HG02938 (cell line): ENCODE measurements around the gene CRADD.

Experiments
- ATAC-seq: cut with Tn5 transposase; IDR thresholded peaks from one replicate; pipeline ENCODE4 v1.9.1; 2021; ENCODE audit warnings: mild to moderate bottlenecking, moderate library complexity; ENCODE audit not compliant: unreplicated experiment

Gene CRADD

GRCh38 chr12:93802698-93803423, 125.7 kb downstream of the CRADD start:
- no peak for ATAC-seq

DNA sequence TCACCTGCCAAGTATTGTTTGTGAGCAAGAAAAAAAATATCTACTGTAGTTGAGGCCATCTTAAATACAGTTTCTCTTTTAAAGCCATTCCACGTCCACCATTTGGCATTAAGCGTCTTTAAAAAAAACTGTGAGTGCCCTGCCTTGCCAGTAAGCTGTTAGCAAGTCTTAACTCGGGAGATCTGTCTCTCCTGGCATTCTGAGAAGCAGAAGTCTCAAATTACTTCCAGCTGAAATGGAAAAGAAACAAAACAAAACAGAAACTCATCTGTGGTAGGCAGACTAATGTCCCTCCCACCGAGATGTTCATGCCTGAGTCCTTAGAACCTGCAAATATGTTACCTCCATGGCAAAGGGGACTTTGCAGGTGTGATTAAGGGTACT, 126.2 kb downstream of the CRADD start:
- ATAC-seq, result no peak

DNA sequence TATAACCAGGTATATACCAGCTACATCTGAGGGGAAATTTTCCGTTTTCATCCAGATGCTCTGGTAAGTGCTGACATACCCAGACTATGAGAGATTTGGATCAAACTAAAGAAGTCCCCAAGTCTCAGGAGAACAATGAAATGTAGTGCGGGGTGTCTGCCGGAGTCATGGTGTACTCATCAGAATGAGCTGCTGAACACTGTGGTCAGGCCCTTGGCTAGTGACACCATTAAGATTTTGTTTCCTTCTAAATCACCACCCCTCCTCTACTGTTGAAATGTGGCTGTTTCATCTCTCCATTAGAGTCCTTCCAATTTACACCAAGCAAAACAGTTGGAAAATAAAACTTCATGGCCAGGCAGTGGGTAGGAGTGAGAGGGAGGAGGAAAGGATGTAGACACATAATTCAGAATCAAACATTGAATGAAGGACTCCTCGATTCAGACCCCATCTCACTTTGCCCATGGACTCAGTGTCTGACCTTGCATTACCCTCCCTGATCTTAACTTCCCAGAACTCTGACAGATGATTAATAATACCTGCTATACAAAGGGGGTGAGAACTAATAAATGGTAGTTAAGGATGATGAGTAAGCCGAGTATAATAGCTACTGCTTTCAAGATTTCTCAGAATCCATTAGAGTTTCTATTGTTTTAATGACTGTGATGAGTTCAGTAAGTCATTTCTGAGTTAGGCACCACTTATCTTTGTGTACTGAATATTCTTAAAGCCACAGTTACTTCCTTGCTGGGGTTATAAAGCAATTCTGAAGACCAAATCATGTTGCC, 127.4 kb downstream of the CRADD start:
- ATAC-seq, result no peak

GRCh38 chr12:93805736-93806141, 128.6 kb downstream of the CRADD start:
- no peak for ATAC-seq

- ATAC-seq, result no peak
Measured at GRCh38 chr12:93807354-93807753, 130.2 kb downstream of the CRADD start.

GRCh38 chr12:93808169-93808899, 131.2 kb downstream of the CRADD start:
- ATAC-seq, result no peak

DNA sequence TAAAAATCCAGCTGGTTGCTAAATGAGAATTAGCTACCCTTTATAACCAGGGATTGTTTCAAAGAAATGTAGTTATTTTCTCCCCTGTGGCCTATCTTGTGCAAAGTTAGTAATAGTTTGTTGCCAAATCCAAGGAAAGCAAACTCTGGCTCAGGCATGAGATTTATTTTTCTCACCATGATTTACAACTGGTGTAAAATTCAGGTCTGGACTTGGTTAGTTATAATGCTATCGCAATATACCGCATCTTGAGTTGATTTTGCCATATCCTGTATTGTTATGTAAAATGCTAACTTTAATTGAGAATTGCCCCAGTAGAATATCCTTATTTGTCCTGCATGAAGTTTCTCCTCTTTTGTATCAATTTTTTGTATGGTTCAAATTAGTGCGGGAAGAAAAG, 135.5 kb downstream of the CRADD start:
- no peak for ATAC-seq

- no peak for ATAC-seq
Measured at GRCh38 chr12:93813186-93813585, 136.0 kb downstream of the CRADD start.

DNA sequence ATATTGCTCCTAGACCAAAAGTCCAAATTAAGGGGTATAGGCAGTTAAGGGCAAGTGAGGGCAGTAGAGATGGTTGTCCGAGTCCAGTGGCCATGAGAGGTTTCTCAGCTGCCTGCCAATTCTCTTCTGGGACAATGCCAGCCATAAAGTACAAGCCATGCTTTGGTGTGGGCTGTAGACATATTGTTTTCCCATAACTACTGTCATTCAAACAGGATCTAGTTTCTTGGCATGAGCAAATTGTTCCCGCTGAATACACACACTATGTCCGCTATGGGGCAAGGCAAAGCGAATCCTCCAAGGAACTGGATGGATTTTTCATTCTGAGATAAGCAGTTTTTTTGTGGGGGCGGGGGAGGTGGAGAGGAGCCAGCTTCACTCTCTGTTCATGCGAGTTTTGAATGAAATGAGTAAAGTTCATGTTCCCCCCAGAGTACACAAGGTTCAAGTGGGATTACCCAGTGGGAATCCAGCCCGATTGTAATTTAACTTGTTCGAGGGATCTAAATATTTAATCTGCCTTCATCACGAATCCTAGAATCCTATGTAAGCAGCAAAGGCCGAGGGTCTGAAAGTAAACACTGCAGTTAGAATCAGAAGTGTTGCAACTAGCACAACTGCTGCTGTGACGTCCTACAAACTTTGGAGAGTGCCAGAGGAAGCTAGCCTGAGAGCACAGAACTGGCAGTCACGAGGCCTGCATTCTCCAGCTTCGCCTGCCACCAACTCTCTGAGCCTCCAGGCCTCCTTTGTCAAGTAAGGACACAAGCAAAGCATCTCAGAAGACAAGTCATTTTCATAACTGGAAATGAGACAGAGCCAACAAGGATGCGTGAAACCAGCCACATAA, 137.0 kb downstream of the CRADD start:
- ATAC-seq, result no peak

GRCh38 chr12:93818488-93819049, 141.4 kb downstream of the CRADD start:
- ATAC-seq, result no peak

DNA sequence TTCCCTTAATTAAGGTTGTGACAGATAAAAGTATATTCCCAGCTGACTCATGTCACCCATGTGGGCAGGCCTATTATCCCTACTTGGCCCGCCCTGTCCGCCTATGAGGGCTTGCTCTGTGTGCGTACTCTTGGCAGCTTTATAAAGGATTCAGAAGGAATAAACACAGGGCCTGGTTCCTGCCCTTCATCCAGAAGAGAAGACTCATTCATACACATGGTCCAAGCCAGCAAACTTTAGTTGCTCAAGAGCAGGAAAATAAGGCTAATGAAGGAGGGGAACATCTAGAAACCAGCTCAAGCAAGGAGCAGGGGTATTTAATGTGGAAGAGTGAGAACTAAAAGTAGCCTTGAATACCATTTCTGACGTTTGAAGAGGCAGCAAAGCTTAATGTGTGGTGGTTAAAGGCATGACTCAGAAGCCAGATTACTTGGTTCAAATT, 141.9 kb downstream of the CRADD start:
- ATAC-seq, result no peak

DNA sequence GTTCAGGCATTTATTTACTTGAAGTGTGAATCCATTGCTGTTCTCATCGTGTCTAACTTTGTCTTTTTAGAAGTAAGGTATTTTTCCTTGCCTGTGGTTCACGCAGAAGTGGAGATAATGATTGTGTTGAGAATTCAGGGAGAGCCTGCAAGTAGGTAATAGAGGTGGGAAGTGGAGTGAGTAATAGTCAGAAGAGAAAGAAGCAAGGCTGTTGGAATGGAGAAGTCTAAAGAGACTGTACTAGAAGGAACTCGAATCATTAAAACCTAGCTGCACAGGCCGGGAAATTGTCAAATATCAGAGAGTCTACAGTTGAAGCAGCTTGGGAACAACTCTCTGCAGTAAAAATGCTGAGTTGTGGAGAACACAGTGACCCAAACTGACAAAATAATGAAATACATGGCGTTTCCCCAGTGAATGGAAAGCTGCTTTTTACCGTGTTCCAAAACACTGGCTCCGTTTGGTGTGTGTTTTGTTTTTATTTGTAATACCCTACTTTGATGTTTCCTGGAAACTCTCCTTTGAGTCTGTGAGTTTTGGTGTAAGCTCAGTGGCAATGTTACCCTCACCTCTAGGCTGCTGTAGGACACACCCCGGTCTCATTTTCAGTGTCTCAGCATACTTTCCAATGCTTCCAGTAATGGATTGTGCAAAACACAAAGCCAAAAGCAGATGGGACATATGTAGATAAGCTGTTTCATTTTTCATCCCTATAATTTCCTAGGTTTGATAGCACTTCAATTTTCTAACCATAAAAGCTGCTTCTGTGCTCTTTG, 146.6 kb downstream of the CRADD start:
- no peak for ATAC-seq

DNA sequence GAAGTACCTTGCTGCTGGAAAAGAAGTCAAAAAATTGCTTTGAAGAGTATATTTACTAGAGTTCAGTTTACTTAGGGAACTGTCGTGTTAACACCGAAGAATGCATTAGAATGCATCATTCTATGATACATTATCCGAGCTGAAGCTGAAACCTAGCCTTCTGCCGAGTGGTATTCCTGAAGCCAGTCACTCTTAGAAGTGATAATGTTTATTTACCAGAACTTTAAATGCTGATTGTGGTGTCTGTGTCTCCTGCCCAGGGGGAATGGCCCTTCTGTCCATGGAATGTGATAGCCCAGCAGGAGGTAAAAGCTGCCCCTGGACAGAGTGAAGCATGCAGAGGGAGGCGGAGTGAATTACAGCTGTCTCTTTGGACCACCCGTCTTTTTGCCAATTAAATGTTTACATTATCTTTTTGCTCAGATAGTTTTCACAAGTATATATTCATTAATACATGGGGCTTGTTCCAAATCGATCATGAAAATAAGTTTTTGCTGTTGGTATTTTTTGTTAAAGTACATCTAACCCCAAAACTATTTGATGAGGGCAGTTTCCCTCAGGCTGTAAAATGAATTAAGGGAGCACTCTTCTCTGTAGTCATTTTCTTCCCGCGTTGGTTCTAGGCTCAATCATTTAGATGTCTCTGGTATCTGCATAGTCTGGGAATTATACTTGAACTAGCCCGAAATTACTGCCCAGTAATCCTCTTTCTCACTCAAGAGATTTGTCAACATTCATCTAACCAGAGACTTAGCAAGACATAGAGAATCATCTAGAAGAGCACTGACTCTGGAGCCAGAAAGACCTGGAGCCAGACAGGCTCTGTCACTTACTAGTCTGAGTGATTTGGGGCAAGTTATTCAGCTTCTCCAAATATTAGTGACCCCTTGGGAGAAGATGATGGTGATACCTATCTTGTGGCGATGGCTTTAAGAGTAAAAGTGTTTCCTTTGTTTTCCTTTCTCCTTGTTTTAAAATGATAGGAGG, 147.6 kb downstream of the CRADD start:
- no peak for ATAC-seq

DNA sequence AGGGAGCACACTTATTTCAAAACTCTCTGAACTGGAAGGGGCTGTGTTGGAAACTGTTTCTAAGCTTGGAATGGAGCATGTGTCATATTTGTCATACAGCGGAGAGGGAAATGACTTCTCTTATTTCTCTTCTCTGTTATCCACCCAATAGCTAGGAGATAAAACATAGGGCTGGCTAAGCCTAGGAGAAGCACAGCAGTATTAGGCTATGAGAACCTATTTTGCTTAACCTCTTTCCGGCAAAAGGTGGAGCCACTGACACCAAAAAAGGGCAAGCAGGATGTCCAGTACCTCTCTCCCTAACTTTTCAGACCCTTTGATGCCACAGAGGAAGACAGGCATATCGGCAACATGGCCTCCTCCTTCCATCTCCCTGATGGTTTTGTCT, 148.3 kb downstream of the CRADD start:
- no peak for ATAC-seq

DNA sequence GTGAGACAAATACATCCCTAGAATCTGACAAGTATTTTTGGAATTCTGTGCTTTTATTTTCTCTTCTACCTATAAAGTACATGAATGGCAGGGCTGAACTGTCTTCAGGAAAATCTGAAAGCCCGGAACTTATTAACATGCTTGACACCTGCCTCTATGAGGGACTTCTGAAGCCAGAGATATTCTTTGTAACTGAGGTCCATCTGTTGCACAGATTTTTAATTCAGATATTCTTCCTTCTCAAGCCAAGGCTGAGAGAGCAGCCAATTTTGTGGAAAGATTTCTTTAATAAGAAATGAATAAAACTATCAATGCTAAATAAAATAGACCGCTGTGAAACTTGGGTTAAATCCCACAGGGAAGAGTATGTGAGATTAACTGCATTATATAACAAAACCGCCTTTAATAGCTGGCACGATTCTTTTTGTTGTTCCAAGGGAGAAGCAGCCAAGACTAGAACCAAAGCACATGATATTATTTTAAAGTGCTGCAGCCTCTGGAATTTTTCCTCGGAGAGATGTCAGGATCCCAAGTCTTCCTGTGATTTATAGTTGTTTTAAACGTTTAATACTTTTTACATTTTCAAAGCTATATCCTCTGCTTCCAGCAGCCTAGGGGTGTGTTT, 148.9 kb downstream of the CRADD start:
- no peak for ATAC-seq

- no peak for ATAC-seq
Measured at GRCh38 chr12:93827179-93827578, 150.0 kb downstream of the CRADD start.

DNA sequence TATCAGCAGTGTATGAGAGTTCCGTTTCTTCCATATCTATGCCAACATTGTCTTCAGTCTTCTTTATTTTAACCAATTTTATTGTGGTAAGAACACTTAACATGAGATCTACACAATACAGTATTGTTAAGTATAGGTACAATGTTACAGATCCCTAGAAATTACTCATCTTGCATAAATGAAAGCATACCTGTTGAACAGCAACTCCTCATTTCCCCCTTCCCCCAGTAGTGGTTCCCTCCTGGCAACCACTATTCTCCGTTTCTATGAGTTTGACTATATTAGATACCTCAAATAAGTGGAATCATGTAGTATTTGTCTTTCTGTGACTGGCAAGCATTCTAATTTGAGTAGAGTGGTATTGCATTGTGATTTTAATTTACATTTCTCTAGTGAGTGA, 150.5 kb downstream of the CRADD start:
- no peak for ATAC-seq

- no peak for ATAC-seq
Measured at GRCh38 chr12:93829016-93829415, 151.8 kb downstream of the CRADD start.
